ENCODE measurements around the gene NLGN1. TPM values are rescaled to one million over a fixed set of nuclear protein-coding genes. Genes with fewer than 3 reads are reported as not detected.
"Not testable (repeated sequence)": the region's sequence is repeated elsewhere in the genome, so short reads cannot be mapped to it uniquely, and the experiment has no call there.

Gene NLGN1
- total RNA-seq, 1 donor from 2014 or later, result 9.5 TPM

DNA sequence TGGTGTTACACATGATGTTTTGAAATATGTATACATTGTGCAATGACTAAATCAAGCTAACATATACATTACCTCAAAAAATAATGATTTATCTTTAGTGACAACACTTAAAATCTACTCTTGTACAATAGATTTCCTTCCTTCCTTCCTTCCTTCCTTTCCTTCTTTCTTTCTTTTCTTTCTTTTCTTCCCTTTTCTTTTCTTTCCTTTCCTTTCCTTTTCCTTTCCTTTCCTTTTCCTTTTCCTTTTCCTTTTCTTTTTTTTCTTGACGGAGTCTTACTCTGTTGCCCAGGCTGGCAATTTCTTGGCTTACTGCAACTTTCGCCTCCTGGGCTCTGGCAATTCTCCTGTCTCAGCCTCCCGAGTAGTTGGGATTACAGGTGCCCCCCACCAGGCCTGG is 170.5 kb downstream of the NLGN1 start:
- DNase-seq, result no peak

DNA sequence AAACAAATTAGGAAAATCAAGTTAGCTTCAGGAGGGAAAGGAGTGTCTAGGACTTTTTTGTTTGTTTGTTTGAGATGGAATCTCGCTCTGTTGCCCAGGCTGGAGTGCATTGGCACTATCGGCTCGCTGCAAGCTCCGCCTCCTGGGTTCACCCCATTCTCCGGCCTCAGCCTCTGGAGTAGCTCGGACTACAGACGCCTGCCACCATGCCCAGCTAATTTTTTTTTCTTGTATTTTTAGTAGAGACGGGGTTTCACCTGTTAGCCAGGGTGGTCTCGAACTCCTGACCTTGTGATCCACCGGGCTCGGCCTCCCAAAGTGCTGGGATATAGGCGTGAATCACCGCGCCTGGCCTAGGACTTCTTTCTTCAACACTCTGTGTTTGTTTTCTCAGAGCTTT is 171.1 kb downstream of the NLGN1 start:
- no peak for DNase-seq

DNA sequence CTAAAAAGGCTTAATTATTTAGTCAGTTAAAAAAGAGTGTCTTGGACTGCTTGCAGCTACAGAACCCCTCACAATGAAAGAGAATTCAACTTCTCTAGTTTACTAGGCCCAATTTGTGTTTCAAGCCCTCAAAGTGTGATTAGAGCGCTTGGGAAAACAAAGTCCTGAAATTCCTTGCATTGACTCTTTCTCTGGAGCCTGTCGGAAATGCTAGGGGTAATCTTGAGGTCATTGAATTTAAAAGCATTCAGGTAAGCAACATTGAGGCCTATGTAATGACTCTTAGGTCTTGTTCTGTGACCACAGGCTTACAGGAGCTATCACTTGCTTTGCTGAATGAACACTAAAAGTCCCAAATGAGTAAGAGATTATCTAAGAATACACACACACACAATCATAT is 186.0 kb downstream of the NLGN1 start:
- no peak for DNase-seq

DNA sequence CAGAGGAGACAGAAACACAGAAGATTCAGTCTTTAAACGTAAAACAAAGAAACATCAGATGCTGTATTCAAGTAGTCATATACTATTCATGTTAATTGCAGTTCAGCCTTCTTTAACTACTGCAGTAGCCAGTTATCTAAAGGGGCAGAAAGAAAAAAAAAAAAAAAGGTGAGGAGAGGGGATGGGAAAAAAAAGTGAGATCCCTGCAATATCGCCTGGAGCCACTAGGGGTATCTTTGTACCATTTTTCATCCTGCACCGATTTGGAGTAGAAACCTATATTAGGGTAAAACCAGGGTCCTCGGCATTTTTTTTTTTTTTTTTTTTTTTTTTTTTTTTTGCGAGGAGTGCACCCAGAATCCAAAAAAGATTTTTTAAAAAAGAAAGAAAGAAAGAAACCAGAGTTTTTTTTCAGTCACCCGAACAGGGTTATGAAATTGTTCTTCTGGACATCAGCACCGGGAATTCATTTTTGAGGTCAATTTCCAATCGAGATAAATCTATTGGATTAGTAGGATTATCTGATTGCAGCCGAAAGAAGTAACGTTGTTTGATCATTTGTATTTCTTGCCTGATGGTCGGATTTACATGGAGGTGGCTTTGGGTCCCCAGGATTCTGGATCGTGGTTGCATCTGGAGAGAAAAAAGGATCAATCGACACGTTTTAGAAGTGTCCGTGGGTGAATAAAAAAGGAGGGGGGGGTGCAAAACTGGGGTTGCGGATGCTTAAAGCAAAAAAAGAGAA is 186.7 kb downstream of the NLGN1 start:
- DNase-seq, result peak; percentile 8

DNA sequence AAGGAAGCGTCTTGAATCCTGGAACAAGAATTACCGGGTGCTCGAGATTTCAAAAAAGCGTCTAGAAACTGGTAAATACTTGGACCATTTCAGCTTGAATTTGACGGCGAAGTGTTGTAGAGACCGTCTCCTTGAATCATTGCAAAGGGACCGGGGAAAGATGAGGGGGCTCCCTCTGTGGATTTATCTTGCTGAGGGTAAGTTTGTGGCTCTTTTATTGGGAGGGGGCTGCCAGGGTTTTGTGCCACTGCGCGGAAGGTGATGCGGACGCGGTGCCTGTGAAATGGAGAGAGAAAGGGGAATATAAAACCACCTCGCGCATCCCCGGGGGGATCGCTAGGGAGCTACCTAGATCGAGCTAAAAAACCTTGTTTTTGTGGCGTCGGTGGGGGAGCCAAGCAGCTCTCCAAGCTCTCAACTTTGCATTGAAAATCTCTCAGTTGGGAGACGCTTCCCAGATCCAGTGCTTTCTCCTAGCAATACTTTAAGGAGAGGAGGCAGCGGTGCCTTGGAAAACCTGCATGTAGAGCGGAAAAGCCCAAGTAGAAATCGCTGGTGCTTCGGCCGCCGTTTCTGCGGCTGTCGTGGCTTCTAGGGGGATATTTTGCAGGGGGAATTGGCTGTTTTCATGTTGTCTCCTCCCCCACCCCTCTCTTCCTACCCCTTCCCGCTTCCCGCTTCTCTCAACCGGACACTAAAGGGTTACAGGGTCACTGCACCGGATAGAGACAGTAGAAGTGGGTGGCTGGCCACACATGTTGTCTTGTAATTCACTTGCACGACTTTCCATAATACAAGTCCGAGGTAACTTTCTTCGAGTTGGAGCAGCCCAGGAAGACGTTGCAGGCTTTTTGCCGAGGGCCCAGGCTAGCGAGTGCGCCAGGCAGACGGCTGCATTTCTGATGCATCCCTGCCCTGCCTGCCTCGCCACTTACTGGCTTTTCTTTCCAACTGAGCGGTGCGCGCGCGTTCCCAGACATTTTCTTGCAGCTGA is 187.6 kb downstream of the NLGN1 start:
- DNase-seq, result peak; percentile 29

DNA sequence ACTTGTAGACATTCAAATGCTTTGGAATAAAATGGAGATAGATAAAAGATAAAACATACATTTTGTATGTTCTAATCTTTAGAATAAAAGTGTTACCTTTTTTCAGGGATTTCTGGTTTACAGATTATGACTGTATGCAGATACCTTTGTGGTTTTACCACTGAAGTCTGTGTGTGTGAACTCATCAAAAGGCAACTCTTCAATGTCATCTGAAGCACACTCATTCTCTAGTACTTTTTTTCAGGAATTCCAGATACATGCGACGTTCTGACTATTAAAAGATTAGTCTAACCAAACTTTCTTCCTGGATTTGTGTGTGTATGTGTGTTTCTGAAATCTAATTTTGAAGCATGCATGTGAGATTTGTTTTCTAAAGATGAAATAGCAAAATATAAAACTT is 188.6 kb downstream of the NLGN1 start:
- DNase-seq, result no peak

DNA sequence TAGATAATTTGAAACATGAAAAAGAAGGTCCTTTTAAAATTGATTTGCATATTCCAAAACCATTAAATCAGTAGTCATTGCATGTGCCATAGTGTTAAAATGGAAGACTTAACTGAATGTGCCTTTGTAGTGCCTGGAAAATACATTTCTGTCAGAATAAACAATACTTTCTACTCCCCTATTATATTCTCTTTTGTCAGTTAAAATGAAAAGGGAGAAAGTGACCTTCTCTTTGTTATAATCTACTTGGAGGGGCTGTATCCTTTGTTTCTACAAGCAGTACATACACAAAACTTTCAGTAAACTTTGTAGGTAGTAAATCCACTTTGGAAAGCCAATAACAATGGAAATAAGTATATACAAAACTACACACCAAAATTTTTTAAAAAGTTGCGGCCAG is 189.5 kb downstream of the NLGN1 start:
- DNase-seq, result no peak

DNA sequence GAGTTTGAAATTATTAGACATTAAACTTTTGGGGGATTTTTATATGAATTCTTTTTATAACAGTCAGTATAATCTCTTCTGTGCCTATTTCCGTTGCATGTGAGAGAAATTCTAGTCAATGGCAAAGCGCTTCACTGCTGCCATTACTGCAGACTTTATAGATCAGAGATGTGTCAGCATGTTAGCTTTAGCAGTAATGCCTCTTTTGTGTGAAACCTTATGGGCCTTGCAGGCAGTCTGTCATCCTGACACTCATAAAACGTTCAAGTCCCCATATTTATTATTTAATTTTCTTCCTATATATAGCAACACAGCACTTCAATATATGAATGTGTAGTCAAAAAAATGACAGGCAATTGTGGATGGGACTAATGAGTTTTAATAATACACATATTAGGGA is 191.0 kb downstream of the NLGN1 start:
- DNase-seq, result no peak

DNA sequence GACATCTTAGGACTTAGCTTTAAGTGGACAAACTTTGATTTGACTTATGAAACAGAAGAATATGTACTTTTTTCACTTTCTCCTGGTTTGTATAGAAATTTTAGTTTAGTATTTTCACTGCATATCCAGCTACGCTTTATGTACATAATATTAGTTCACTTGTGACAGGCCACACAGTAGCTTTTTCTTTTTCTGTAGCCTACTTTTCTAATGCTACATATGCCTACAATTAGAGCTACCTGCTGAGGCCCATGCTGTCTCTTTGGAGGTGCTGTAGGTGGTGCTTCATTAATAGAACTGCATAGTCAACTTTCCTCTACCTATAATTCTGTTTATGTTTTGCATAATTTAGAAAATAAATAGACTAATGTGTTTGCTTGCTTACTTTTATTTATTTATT is 191.6 kb downstream of the NLGN1 start:
- no peak for DNase-seq

DNA sequence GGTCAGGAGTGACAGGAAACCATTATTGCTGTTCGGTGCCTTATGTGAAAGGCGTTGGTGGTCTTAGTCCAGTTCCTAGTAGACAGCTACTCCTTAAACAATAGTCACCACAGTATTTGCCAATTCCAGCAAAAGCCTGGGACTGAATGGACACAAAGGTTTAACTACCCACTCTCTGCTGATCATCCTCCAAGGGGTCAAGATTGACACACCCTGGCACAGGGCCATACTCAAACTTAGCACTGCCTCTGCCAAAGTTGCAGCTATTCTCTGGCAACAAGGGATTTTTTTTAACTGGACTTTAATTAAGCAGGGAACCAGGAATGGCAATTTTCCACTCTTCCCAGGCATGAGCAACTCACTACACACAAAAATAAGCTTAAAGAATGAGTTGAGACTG is 193.9 kb downstream of the NLGN1 start:
- DNase-seq, result no peak

DNA sequence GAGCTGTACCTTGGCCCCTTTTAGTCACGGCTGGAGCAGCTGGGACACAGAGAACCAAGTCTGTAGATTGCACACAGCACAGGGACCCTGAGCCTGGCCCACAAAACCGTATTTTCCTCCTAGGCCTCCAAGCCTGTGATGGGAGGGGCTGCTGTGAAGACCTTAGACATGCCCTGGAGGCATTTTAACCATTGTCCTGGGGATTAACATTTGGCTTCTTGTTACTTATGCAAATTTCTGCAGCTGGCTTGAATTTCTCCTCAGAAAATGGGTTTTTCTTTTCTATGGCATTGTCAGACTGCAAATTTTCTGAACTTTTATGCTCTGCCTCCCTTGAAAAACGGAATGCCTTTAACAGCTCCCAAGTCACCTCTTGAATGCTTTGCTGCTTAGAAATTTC is 197.3 kb downstream of the NLGN1 start:
- not testable (repeated sequence) for DNase-seq

DNA sequence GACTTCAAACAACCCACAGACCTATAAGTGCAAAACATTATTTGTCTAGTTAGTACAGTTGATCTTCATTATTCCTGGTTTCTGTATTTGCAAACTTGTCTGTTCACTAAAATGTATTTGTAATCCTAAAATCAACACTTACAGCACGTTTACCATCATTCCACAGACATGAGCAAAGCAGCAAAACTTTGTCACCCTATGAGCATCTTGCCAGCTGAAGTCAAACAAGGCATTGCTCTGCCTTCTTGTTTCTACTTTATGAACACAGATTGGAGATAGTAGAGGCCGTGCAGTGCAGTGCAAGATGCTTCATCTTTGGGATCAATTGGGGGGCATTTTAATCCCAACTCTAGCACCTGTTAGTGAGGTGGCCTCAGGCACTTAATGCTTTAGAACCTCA is 202.1 kb downstream of the NLGN1 start:
- no peak for DNase-seq

DNA sequence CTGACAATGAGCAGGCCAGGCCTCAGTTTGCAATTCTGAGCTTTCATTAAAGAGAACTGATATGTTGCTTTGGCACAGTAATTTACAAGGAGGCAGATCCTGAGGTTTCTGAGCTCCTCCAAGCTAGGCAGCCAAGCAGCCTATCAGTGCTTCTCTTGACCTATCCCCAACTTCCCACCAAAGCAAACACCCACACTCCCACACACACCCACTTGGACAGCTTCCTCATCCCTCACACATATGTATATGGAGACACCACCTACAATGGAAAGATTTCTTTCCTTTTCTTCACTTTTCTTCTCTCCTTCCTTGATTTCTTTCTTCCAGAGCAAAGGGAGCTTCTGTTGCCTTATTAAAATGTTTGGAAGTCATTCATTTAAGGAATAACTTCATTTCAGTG is 217.0 kb downstream of the NLGN1 start:
- DNase-seq, result no peak

DNA sequence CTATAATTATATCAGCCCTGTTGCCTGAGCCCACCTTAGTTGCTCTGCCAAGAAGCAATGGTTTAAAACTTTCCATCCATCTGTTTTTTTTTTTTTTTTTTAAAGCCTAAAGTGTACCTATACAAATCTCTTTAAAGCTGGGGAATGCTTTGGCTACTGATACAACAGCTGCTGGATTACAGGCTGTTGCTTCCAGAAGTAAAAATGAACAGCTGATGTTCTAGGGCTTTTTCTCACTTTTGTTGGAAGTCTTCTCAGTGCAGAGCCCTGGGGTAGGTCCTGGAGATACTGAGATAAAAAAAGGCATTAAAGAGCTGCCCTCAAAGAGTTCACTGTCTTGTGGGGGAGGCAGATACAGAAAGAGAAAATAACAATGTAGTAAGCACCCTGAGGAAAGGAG is 218.1 kb downstream of the NLGN1 start:
- no peak for DNase-seq

DNA sequence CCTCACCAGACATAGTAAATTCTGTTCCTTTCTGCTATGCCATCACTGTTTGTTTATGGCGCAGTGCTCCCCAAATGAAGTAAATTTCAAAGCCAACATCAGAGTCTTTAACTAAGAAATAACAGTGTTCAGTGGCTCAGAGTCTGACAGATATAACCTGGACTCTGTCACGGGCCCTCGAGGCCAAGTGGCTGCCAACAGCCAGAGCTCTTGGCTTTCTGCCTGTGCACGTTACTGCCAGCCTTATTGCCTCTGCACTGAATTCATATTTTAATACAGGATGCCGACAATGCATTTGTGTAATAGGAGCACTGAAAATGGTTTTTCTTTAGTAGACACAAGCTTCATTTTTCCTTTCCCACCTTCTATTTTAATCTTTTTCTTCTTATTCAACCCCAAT is 219.9 kb downstream of the NLGN1 start:
- DNase-seq, result no peak

DNA sequence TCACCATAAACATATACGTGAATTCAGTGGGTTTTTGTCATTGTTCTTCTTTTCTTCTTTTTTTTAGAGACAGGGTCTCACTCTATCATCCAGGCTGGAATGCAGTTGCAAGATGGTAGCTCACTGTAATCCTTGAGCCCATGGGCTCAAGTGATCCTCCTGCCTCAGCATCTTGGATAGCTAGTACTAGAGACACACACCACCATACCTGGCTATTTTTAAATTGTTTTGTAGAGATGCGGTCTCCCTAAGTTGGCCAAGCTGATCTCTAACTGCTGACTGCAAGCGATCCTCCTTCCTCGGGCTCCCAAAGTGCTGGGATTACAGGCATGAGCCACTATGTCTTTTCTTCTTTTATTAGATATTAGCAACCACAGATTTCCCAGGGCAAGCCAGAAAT is 220.6 kb downstream of the NLGN1 start:
- DNase-seq, result no peak

DNA sequence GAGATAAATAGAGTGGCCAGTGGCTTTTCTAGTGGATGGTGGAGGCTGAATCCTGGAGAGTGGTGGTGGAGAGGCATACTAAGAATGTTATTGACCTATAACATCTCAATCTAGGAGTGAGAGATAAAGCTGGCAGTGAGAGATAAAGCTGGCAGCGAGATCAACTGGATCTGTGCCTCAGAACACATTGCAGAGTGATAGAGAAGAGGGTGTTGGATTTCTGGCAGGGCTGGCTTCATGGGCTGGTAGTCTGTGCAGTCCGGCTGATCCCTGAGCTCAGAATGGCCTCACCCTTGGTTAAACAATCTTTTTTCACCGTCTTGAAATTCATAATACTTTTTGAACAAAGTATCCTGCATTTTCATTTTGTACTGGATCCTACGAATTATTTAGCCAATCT is 221.2 kb downstream of the NLGN1 start:
- no peak for DNase-seq

DNA sequence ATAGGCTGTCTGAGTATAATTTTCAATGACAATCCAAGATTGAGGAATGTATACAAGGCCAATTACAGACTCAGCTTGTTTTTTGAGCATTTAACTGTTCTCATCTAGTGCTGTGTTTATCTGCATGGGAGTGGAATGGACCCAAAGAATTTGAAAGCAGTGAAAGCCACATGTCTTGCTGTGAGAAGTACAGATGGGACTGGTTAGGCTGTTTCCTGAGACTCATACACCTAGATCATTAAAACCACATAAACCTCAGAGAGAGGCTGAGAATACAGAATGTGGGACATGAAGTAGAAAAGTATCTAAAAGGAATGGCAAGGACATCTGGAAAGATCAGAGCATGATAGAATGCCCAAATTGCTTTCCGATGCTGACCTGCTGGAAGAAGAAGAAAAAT is 224.6 kb downstream of the NLGN1 start:
- DNase-seq, result no peak

DNA sequence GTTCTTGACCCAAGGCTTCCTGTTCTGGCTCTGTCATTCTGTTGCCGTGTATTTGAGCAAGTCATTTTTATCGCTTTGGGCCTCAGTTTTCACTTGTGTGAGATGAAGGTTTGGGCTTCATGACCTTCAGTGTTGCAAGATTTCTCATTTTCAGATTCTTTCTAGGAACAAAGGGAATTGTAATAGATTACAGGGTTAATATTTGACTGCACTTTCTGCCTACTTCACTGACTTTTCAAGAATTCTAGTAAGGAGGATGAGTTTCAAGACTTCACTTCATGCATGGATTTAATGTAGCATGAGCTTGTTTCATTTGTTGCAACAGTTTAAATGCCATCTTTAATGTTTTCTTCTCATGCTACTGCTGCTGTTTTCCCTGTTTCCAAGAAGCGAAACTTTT is 226.5 kb downstream of the NLGN1 start:
- no peak for DNase-seq

DNA sequence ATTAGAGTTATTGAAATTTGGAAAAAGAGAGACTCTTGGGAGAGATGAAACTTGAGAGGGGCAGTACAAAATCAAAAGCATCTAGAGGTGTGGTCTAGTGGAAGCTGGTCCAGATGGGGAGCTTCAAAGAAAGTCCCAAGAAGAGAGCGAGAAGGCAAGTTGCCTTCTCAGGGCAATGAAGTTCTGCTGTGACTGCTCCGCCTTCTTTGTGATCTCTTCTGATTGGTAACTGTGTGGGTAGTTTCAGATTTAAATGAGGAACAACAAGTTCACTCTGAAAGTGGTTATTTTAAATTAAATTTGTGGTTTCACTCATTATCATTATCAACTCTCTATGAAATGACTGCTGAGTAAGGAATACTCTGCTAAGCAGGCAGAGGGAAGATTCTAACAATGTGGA is 233.3 kb downstream of the NLGN1 start:
- DNase-seq, result no peak

DNA sequence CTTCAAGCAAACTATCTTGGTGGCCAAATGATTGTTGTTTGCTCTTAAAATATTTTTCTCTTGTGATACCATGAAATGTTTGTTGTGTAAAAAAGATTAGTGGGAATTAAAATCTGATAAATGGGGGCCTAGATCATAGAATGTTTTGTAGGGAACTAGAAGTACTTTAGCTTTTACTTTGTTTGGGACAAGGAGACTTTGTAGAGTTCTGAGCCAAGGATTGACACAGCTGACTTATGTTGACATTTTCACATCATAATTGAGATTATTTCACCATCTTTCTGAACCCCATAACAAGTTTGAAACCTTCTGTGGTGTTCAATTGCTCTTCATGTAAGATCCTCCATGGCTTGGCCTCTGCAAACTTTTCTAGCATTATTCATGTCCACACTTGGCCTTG is 235.4 kb downstream of the NLGN1 start:
- no peak for DNase-seq

DNA sequence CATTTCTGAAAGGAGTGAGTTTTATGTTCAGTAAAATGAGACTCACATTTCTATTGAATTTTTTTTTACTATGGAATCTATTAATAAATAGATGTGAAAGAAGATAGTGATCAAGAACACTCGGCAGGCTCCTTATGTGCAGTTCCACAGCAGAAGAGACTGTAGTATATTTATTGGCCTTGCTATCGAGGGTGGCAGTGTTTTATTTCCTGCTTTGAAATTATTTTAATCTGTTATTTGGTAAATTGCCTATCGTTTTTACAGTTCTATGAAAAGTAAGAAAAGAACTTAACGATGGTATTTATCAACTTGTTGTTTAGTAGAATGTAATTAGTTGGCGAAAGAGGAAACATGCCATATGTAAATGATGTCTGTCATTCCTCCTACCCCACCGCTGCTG is 238.3 kb downstream of the NLGN1 start:
- DNase-seq, result no peak

DNA sequence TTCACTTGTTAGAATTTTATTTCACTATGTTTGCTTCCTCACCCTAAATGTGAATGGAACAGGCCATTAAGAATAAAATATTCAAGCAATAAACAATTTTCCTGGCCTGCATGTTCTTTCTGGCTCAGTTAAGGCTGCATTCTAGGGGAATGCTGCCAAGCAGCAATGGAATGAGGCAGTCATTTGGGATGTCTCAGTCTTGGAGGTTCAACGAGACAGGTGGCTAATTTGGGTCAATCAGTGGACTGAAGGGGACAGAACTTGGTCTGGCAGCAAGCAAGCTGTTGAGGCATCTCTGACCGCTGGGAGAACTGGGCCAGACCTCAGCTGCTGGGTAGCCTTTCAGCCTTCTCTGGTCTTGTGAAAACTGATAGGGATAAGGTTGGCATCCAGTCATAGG is 241.6 kb downstream of the NLGN1 start:
- no peak for DNase-seq

DNA sequence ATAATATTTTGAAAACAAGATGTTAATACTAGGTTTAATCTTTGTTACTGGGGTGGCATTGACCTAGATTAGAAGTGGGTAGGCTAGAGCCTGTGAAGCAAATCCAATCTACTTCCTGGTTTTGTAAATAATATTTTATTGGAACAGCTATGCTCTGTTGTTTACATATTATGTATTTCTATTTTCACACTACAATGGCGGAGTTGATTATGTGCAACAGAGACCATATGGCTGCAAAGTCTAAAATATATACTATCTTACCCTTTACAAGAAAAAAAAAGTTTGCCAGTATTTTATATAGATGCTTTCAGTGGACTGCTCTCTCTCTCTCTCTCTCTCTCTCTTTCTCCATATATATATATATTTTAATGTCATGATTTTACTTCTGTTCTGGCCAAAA is 244.2 kb downstream of the NLGN1 start:
- no peak for DNase-seq

All from skin of body (tissue), 2 donors.